ENCODE measurements around the gene PCMT1. TPM values are rescaled to one million over a fixed set of nuclear protein-coding genes. Genes with fewer than 3 reads are reported as not detected.

PCMT1 gene
- total and polyA plus RNA-seq, 9 of the 15 experiments (the other 6 are each of a cell fraction or from before 2014, with no cell fraction given): 217 to 541 (median 327) TPM

- TF ChIP-seq, protein P1, sequence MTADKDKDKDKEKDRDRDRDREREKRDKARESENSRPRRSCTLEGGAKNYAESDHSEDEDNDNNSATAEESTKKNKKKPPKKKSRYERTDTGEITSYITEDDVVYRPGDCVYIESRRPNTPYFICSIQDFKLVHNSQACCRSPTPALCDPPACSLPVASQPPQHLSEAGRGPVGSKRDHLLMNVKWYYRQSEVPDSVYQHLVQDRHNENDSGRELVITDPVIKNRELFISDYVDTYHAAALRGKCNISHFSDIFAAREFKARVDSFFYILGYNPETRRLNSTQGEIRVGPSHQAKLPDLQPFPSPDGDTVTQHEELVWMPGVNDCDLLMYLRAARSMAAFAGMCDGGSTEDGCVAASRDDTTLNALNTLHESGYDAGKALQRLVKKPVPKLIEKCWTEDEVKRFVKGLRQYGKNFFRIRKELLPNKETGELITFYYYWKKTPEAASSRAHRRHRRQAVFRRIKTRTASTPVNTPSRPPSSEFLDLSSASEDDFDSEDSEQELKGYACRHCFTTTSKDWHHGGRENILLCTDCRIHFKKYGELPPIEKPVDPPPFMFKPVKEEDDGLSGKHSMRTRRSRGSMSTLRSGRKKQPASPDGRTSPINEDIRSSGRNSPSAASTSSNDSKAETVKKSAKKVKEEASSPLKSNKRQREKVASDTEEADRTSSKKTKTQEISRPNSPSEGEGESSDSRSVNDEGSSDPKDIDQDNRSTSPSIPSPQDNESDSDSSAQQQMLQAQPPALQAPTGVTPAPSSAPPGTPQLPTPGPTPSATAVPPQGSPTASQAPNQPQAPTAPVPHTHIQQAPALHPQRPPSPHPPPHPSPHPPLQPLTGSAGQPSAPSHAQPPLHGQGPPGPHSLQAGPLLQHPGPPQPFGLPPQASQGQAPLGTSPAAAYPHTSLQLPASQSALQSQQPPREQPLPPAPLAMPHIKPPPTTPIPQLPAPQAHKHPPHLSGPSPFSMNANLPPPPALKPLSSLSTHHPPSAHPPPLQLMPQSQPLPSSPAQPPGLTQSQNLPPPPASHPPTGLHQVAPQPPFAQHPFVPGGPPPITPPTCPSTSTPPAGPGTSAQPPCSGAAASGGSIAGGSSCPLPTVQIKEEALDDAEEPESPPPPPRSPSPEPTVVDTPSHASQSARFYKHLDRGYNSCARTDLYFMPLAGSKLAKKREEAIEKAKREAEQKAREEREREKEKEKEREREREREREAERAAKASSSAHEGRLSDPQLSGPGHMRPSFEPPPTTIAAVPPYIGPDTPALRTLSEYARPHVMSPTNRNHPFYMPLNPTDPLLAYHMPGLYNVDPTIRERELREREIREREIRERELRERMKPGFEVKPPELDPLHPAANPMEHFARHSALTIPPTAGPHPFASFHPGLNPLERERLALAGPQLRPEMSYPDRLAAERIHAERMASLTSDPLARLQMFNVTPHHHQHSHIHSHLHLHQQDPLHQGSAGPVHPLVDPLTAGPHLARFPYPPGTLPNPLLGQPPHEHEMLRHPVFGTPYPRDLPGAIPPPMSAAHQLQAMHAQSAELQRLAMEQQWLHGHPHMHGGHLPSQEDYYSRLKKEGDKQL (CRISPR knock-in tag; IDR thresholded peaks at IDR 0.05; ENCODE audit: borderline replicate concordance): no peak
- no peak for TF ChIP-seq HDGF (IDR thresholded peaks at IDR 0.05)
- TF ChIP-seq, protein P2, sequence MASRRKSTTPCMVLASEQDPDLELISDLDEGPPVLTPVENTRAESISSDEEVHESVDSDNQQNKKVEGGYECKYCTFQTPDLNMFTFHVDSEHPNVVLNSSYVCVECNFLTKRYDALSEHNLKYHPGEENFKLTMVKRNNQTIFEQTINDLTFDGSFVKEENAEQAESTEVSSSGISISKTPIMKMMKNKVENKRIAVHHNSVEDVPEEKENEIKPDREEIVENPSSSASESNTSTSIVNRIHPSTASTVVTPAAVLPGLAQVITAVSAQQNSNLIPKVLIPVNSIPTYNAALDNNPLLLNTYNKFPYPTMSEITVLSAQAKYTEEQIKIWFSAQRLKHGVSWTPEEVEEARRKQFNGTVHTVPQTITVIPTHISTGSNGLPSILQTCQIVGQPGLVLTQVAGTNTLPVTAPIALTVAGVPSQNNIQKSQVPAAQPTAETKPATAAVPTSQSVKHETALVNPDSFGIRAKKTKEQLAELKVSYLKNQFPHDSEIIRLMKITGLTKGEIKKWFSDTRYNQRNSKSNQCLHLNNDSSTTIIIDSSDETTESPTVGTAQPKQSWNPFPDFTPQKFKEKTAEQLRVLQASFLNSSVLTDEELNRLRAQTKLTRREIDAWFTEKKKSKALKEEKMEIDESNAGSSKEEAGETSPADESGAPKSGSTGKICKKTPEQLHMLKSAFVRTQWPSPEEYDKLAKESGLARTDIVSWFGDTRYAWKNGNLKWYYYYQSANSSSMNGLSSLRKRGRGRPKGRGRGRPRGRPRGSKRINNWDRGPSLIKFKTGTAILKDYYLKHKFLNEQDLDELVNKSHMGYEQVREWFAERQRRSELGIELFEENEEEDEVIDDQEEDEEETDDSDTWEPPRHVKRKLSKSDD (conservative IDR thresholded peaks at IDR 0.05; ENCODE audit: low read length): no peak
- TF ChIP-seq ZNF24 (IDR thresholded peaks at IDR 0.05): no peak
- peak; percentile 39; the same call in 1 of the 2 replicates for TF ChIP-seq FOXP4 (CRISPR knock-in tag; IDR thresholded peaks at IDR 0.05; ENCODE audit: borderline replicate concordance)
- TF ChIP-seq FOXK2 (conservative IDR thresholded peaks at IDR 0.05 in 1 of 2, IDR thresholded peaks at IDR 0.05 in 1 of 2; ENCODE audit: low read depth in 2 of 2): peak; percentile 43 to 58; a peak in 2 of 4 replicates
- TF ChIP-seq POLR2G (IDR thresholded peaks at IDR 0.05; ENCODE audit: low read depth, low read length): peak; percentile 84
- no peak for TF ChIP-seq MEF2A (IDR thresholded peaks at IDR 0.05; ENCODE audit: control insufficient read depth, low read depth, low read length)
- no peak for TF ChIP-seq SETDB1 (IDR thresholded peaks at IDR 0.05; ENCODE audit: low read length)
- no peak for TF ChIP-seq ZBTB1 (CRISPR knock-in tag; IDR thresholded peaks at IDR 0.05; ENCODE audit: borderline replicate concordance, low read depth)
- no peak for TF ChIP-seq IRF9 (tag; IDR thresholded peaks at IDR 0.05)
- TF ChIP-seq ZNF57 (CRISPR knock-in tag; IDR thresholded peaks at IDR 0.05): 0 out of 2 replicates have a peak, but pooled peaks have one; percentile 23
- TF ChIP-seq RHOXF2B (CRISPR knock-in tag; conservative IDR thresholded peaks at IDR 0.05): no peak
- TF ChIP-seq DIDO1 (tag; IDR thresholded peaks at IDR 0.05; ENCODE audit: low read depth): peak; percentile 73
- TF ChIP-seq ZNF785 (CRISPR knock-in tag; IDR thresholded peaks at IDR 0.05): no peak
These were observed 3.2 kb upstream of the PCMT1 start, which contains the start of gene NUP43 (continued) for GRCh38 chr6:149746147-149746946.
